ENCODE data around the gene PRCD. TPM values are rescaled to one million over a fixed set of nuclear protein-coding genes. Genes with fewer than 3 reads are reported as not detected.
A peak's percentile ranks its signal among the peaks of the same experiment; 100 is the strongest.

Gene PRCD
- total RNA-seq, 1 donor from 2014 or later = 0.75 TPM

DNA sequence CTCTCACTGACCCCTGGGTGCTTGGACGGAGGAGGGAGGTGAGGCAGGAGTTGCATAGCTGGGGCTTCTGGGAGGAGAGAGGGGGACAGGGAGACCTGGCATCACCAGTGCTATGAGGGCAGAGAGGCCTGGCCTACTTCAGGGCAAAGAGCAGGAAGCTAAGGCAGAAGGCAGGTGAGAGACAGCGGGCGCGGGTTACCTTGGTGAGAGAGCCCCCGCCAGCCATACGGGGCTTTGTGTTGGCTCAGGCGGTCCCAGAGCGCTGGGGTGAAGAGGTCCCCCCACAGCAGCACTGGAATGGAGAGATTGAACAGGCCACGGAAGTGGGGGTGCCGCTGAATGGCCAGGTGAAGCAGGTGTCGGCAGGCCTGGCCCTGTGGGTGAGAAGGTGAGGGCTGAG lies 34.3 kb downstream of the PRCD start:
- Mint-ChIP-seq H3K36me3 (ENCODE audit: low read depth) (no peaks in the 10 kb centered on the region), H3K9me3 (no peaks in the 10 kb centered on the region), H3K4me1 (peaks cover 46% of the 10 kb centered on the region), H3K27ac (ENCODE audit: unreplicated experiment) (no peak overlapping the region), H3K4me3 (no peak overlapping the region), H3K27me3 (ENCODE audit: low read depth) (peaks cover 2% of the 10 kb centered on the region)
- TF ChIP-seq CTCF (conservative IDR thresholded peaks at IDR 0.05) = no peak
- no peak for DNase-seq (ENCODE audit: low read depth, low spot score)

- Mint-ChIP-seq H3K4me1 (peaks cover 44% of the 10 kb centered on the region), H3K27me3 (ENCODE audit: low read depth) (no peaks in the 10 kb centered on the region), H3K27ac (ENCODE audit: unreplicated experiment) (peak overlapping the region; percentile 95), H3K9me3 (no peaks in the 10 kb centered on the region), H3K4me3 (peak overlapping the region; percentile 74), H3K36me3 (ENCODE audit: low read depth) (no peaks in the 10 kb centered on the region)
- TF ChIP-seq CTCF (conservative IDR thresholded peaks at IDR 0.05) = no peak
- DNase-seq (ENCODE audit: low read depth, low spot score) = peak; percentile 42
Observed at GRCh38 chr17:76575570-76575969, 35.7 kb downstream of the PRCD start.

DNA sequence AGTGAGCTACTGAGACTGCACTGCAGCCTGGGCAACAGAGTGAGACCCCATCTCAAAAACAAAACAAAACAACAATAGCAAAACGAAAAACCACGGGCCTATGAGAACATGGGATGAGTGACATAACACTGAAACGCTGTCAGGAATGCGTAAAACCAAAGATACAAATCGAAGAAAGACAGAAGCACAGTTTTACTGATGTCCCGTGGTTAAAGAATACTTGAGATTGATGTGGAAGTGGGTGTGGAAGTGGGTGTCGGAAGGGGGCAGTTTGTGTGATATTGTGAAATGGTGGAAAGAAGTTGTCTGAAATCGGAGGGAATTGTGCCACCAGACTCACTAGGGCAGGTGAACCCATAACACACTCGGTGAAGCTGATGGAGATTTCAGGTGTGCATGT lies 36.3 kb downstream of the PRCD start:
- no peaks in the 10 kb centered on the region for H3K9me3 Mint-ChIP-seq
- TF ChIP-seq CTCF (conservative IDR thresholded peaks at IDR 0.05) = no peak
- H3K36me3 Mint-ChIP-seq (ENCODE audit: low read depth) = no peaks in the 10 kb centered on the region
- peaks cover 5% of the 10 kb centered on the region for H3K27me3 Mint-ChIP-seq (ENCODE audit: low read depth)
- H3K27ac Mint-ChIP-seq (ENCODE audit: unreplicated experiment) = peak overlapping the region; percentile 95
- H3K4me3 Mint-ChIP-seq = no peak overlapping the region
- DNase-seq (ENCODE audit: low read depth, low spot score) = no peak
- peaks cover 41% of the 10 kb centered on the region for H3K4me1 Mint-ChIP-seq

GRCh38 chr17:76577876-76578275 lies 38.0 kb downstream of the PRCD start:
- H3K4me3 Mint-ChIP-seq = peak overlapping the region; percentile 27
- peaks cover 12% of the 10 kb centered on the region for H3K27me3 Mint-ChIP-seq (ENCODE audit: low read depth)
- peaks cover 46% of the 10 kb centered on the region for H3K4me1 Mint-ChIP-seq
- H3K27ac Mint-ChIP-seq (ENCODE audit: unreplicated experiment) = no peak overlapping the region
- TF ChIP-seq CTCF (conservative IDR thresholded peaks at IDR 0.05) = no peak
- no peaks in the 10 kb centered on the region for H3K9me3 Mint-ChIP-seq
- H3K36me3 Mint-ChIP-seq (ENCODE audit: low read depth) = no peaks in the 10 kb centered on the region
- DNase-seq (ENCODE audit: low read depth, low spot score) = no peak

DNA sequence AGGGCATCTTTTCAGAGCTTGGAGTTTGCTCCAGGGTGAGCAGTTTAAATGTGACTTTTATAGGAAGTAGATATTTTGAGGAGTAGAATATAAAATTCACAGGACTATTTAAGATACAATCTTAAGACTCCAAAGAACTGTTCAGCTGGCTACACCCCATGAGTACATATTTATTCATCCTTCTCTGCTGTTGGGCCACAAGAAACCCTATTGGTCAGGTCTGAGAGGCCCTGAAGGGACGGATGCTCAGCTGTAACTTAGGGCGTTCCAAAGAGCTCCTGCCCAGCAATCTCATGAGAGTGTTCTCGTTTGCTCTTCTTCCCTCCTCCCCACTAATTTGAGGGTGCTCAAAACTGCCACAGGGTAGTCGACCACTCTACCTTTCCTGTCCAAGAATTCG lies 38.5 kb downstream of the PRCD start:
- peaks cover 46% of the 10 kb centered on the region for H3K4me1 Mint-ChIP-seq
- no peaks in the 10 kb centered on the region for H3K36me3 Mint-ChIP-seq (ENCODE audit: low read depth)
- H3K4me3 Mint-ChIP-seq = peak overlapping the region; percentile 27
- no peak for TF ChIP-seq CTCF (conservative IDR thresholded peaks at IDR 0.05)
- no peaks in the 10 kb centered on the region for H3K9me3 Mint-ChIP-seq
- peaks cover 17% of the 10 kb centered on the region for H3K27me3 Mint-ChIP-seq (ENCODE audit: low read depth)
- no peak overlapping the region for H3K27ac Mint-ChIP-seq (ENCODE audit: unreplicated experiment)
- no peak for DNase-seq (ENCODE audit: low read depth, low spot score)

- TF ChIP-seq CTCF (conservative IDR thresholded peaks at IDR 0.05) = no peak
- Mint-ChIP-seq H3K4me3 (peak overlapping the region; percentile 38), H3K9me3 (no peaks in the 10 kb centered on the region), H3K27me3 (ENCODE audit: low read depth) (peaks cover 26% of the 10 kb centered on the region), H3K36me3 (ENCODE audit: low read depth) (no peaks in the 10 kb centered on the region), H3K4me1 (peaks cover 50% of the 10 kb centered on the region), H3K27ac (ENCODE audit: unreplicated experiment) (no peak overlapping the region)
- no peak for DNase-seq (ENCODE audit: low read depth, low spot score)
Observed at GRCh38 chr17:76579281-76579680, 39.4 kb downstream of the PRCD start.
